Adrenal gland (tissue), 12 donors: ENCODE measurements around the gene PGBD5. TPM values are rescaled to one million over a fixed set of nuclear protein-coding genes. Genes with fewer than 3 reads are reported as not detected.

Source experiments
- DNase-seq, 7 donors: peaks; one replicate each; pipeline ENCODE4 v3.0.0-alpha.2; 2019 to 2020
- H3K27ac ChIP-seq, 5 donors: fragments of 200-600 bp; sonication (generic) in 4 of 5; 1 replicate in 3 of 5; 2 replicates in 2 of 5; pipeline versions ENCODE4 v1.5.1 to v1.8.0; 2016 to 2020; ENCODE audit warnings: mild to moderate bottlenecking in 1 of 5
- H3K27me3 ChIP-seq: fragments of 200-600 bp; 2 replicates; pipeline ENCODE4 v1.8.0; 2021
- H3K36me3 ChIP-seq, 2 donors: fragments of 200-600 bp; replicated peaks in 1 of 2; 1 replicate in 1 of 2; 2 replicates in 1 of 2; pipeline versions ENCODE4 v1.5.1 to v1.8.0; 2018 to 2022
- H3K4me1 ChIP-seq, 2 donors: fragments of 200-600 bp; replicated peaks in 1 of 2; 1 replicate in 1 of 2; 2 replicates in 1 of 2; pipeline versions ENCODE4 v1.5.1 to v1.8.0; 2018 to 2021
- H3K4me3 ChIP-seq, 4 donors: fragments of 200-600 bp; sonication (generic) in 3 of 4; one replicate each; pipeline ENCODE4 v1.5.1; 2016 to 2018
- H3K9me3 ChIP-seq, 3 donors: fragments of 200-600 bp; sonication (generic) in 1 of 3; replicated peaks in 1 of 3; 1 replicate in 2 of 3; 2 replicates in 1 of 3; pipeline versions ENCODE4 v1.5.1 to v1.8.0; 2016 to 2021
- CTCF ChIP-seq, 6 experiments: fragments of 450-650 bp in 4 of 6; fragments of 200-600 bp in 2 of 6; sonication (generic) in 1 of 6; IDR thresholded peaks; 1 replicate in 5 of 6; 2 replicates in 1 of 6; pipeline versions ENCODE4 v1.5.1 to v1.8.0; 2016 to 2021; ENCODE audit warnings: antibody characterized with exemption in 6 of 6, mild to moderate bottlenecking in 2 of 6, moderate library complexity in 1 of 6
- POLR2A ChIP-seq, 2 donors: fragments of 450-650 bp; IDR thresholded peaks; one replicate each; pipeline ENCODE4 v1.6.1; 2017; ENCODE audit warnings: antibody characterized with exemption in 2 of 2, mild to moderate bottlenecking in 2 of 2, moderate library complexity in 1 of 2
- WGBS, 4 donors: extraction: QIAGEN DNeasy Blood & Tissue Kit in 2 of 4; methylation state at CpG; one replicate each; pipeline versions ENCODE4 v1.1.5 to v1.1.7; 2013 to 2017; 5-methylcytosine and 5-hydroxymethylcytosine counted together
- intact Hi-C, 2 donors: fragments of 100-400 bp; cut with DNase I; formaldehyde crosslinking; loops; one replicate each; pipeline versions ENCODE4 v1.14.1 to v1.15.0; 2022 to 2023
- polyA plus RNA-seq, 3 donors: library from polyadenylated mRNA; stranded (reverse); fragments of 200-250 nt in 2 of 3; fragments of 350-450 nt in 1 of 3; fragmentation: Illumina TruSeq in 1 of 3; extraction: RNeasy Lipid Tissue Mini Kit (QIAGEN cat#74804) in 1 of 3; gene quantifications; one replicate each; pipeline ENCODE4 v1.2.3, GENCODE V29; 2013 to 2014
- total RNA-seq, 9 donors: library from RNA; depleted of rRNA in 4 of 9; stranded (reverse); fragments of >200 nt in 4 of 9; fragments of 120-200 nt in 1 of 9; fragmentation: NEBNext Ultra II Directional in 1 of 9; extraction: Animal tissue kit (Norgen Biotek cat#: 25700) in 1 of 9; gene quantifications; one replicate each; pipeline versions ENCODE4 v1.1.0 to v1.2.4, GENCODE V29; 2013 to 2023
- donor health status: healthy with polysubstance abuse.
- donor health status: Bipolar disorder and iron deficiency.
- donor health status: DM: yes; HTN: yes; CAD: no.
- donor health status: DM: no; HTN: no; CAD: no.
- donor health status: DM: no; HTN: no; CAD: no.
- donor health status: DM: yes; HTN: yes; CAD: no.

The PGBD5 gene
- total and polyA plus RNA-seq, 12 donors: 1.5 to 27.9 (median 9.9) TPM

GRCh38 chr1:230375147-230375546 is 51.0 kb downstream of the PGBD5 start:
- no peak for TF ChIP-seq POLR2A (IDR thresholded peaks at IDR 0.05)
- no peak for TF ChIP-seq CTCF (IDR thresholded peaks at IDR 0.05)
- no peaks in the 10 kb centered on the region for H3K4me1 ChIP-seq
- no peak overlapping the region for H3K27ac ChIP-seq
- H3K27me3 ChIP-seq: no peaks in the 10 kb centered on the region
- intact Hi-C loops: no loop called here
- WGBS, 4 donors: 67 to 84% (median 77%) methylated on average over 3 of the region's 3 CpGs
- H3K36me3 ChIP-seq: no peaks in the 10 kb centered on the region
- peaks cover 0 to 10% (median 0%) of the 10 kb centered on the region in 3 donors for H3K9me3 ChIP-seq
- DNase-seq: no peak
- no peak overlapping the region for H3K4me3 ChIP-seq

- Histone ChIP-seq H3K4me1 (no peaks in the 10 kb centered on the region), H3K9me3 (no peaks in the 10 kb centered on the region), H3K27ac (no peak overlapping the region), H3K4me3 (no peak overlapping the region), H3K27me3 (no peaks in the 10 kb centered on the region), H3K36me3 (no peaks in the 10 kb centered on the region)
- DNase-seq: no peak
- WGBS, 4 donors: 85 to 87% (median 87%) methylated on average over 12 of the region's 12 CpGs
- intact Hi-C loops: no loop called here
- TF ChIP-seq CTCF (IDR thresholded peaks at IDR 0.05) (no peak), POLR2A (IDR thresholded peaks at IDR 0.05) (no peak)
Observed at GRCh38 chr1:230371923-230372703, 54.0 kb downstream of the PGBD5 start.

- Histone ChIP-seq H3K4me3 (no peak overlapping the region), H3K27ac (no peak overlapping the region), H3K4me1 (no peaks in the 10 kb centered on the region), H3K27me3 (no peaks in the 10 kb centered on the region), H3K36me3 (no peaks in the 10 kb centered on the region), H3K9me3 (no peaks in the 10 kb centered on the region)
- no peak for TF ChIP-seq CTCF (IDR thresholded peaks at IDR 0.05)
- TF ChIP-seq POLR2A (IDR thresholded peaks at IDR 0.05): no peak
- WGBS, 4 donors: 70 to 94% (median 80%) methylated on average over 9 to 10 of the region's 10 CpGs
- intact Hi-C loops: no loop called here
- DNase-seq: no peak
Observed at GRCh38 chr1:230370109-230370508, 56.0 kb downstream of the PGBD5 start.

- no peaks in the 10 kb centered on the region for H3K36me3 ChIP-seq
- no peak for TF ChIP-seq POLR2A (IDR thresholded peaks at IDR 0.05)
- no peak for TF ChIP-seq CTCF (IDR thresholded peaks at IDR 0.05)
- intact Hi-C loops: no loop called here
- H3K27me3 ChIP-seq: no peaks in the 10 kb centered on the region
- H3K4me3 ChIP-seq: no peak overlapping the region
- DNase-seq: peak in 1 of 7 donors; percentile 34
- H3K27ac ChIP-seq: no peak overlapping the region
- H3K4me1 ChIP-seq: no peaks in the 10 kb centered on the region
- no peaks in the 10 kb centered on the region for H3K9me3 ChIP-seq
- 51 to 57% (median 53%) methylated on average over 4 of the region's 4 CpGs for WGBS, 4 donors
Observed at GRCh38 chr1:230368871-230369270, 57.3 kb downstream of the PGBD5 start.
